Forelimb muscle (tissue), 1 donor: ENCODE results near the gene MTMR3. TPM values are rescaled to one million over a fixed set of nuclear protein-coding genes. Genes with fewer than 3 reads are reported as not detected.

Experiments
- DNase-seq: peaks from one replicate; pipeline ENCODE4 v3.0.0-alpha.2; 2013; ENCODE audit warnings: low read depth
- polyA plus RNA-seq: library from polyadenylated mRNA; unstranded; fragments of 120-200 nt; gene quantifications from one replicate; pipeline ENCODE4 v1.2.1, GENCODE V29; 2013; ENCODE audit not compliant: insufficient read length

Gene MTMR3
- polyA plus RNA-seq, 1 donor = 32.6 TPM

GRCh38 chr22:29916007-29916544 is 33.1 kb downstream of the MTMR3 start:
- DNase-seq = no peak

DNA sequence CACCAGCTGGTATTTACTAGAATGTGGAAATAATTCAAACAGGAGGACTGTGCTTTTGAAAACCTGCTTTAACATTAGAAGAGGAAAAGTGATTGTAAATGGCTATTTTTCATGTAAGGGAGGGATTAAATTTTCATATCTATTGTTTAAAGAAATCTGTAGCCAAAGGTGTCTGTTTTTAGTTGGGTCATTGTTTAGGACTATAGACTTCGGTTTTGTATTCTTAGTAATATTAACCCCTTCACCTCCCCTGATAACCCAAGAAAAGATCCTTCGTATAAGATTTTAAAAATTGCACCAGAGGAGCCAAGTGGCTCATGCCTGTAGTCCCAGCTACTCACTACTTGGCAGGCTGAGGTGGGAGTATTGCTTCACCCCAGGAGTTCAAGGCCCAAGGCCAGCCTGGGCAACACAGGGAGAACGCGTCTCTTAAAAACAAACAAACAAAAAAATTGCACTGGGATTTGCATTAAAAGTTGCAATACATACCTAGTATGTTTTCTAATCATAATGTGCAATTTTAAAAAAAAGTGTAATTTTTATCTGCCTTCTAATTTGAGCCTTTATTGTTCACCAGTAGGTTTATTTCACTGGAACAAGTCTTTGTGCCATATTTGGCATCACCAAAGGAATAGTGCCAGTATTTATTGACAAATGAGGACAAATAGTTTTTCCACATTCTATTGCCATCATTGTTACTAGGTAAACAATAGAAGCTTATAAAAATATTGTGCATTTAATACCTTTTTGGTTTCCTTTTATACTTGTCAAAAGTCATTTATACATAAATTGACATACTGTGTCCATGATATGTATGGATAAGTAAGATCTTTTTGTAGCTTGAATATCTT is 34.3 kb downstream of the MTMR3 start:
- no peak for DNase-seq

DNA sequence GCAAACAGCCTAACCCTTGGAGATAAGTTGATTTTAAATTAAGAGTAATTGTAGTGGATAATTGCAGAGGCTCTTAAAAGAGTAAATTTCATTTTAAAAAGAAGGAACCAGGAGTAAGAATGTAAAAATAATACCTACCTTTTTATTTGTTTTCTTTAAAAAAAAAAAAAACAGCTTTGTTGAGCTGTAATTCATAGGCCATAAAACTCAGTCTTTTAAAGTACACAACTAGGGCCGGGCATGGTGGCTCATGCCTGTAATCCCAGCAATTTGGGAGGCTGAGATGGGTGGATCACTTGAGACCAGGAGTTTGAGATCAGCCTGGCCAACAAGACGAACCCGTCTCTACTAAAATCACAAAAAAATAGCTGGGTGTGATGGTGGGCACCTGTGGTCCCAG is 42.4 kb downstream of the MTMR3 start:
- no peak for DNase-seq

- DNase-seq = no peak
These were observed 43.1 kb downstream of the MTMR3 start for GRCh38 chr22:29926057-29926456.

- no peak for DNase-seq
These were observed 49.2 kb downstream of the MTMR3 start for GRCh38 chr22:29932136-29932535.

- DNase-seq = no peak
These were observed 50.6 kb downstream of the MTMR3 start for GRCh38 chr22:29933619-29934018.

GRCh38 chr22:29934596-29934995 is 51.6 kb downstream of the MTMR3 start:
- DNase-seq = no peak

DNA sequence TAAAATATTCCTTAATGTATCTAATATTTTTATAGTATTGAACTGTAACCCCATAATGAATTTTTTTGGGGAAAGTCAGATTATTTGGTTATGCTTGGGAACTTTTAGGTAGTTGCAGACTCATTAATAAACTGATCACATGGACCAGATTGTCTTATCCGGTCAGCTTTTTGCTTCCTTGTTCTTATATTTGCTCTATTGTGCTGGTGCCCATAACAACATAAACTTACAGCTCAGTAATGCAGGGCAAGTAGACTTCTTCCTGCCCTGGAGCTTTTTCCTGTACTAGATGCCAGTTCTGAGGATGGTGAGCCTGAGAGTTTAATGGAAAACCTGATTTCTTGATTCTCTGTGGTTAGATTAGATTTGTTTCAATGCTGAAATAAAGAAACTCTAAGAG is 53.2 kb downstream of the MTMR3 start:
- no peak for DNase-seq

- DNase-seq = no peak
These were observed 55.1 kb downstream of the MTMR3 start for GRCh38 chr22:29937940-29938693.

DNA sequence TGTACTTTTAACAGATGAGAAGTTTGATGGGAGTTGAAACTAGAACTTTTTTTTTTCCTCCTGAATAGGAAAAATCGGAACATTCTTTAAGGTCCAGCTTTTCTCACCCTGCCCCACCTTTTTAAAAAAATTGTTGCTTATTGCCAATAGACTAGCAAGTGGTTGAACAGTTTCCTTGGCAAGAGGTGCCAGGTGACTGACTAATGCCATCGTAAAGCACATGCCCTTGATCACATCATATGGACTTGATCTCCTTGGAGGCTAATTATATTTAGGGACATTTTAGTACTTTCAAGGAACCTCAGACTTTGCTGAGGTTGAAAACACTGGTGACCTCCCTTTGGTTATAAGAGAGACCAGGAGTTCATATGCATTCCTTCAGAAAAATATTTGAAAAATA is 57.6 kb downstream of the MTMR3 start:
- DNase-seq = no peak

DNA sequence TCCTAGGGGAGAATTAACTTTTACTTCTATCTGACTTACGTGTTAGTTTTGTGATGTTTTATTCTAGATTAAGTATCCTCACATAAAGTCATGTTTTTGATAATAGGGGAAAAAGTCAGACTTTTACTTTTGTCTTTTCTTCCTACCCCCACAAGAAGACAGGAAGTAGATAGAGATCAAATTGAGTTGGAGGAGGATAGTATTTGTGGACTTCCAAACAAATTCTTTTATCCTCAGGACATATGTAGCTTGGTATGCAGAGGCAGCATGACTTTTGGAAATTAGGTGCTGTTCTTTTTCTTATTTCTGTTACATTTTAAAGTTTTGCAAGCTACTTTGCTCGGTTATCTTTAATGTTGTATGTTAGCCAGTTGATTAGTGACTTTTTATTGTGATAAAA is 61.4 kb downstream of the MTMR3 start:
- DNase-seq = no peak

GRCh38 chr22:29945435-29945834 is 62.5 kb downstream of the MTMR3 start:
- no peak for DNase-seq

- DNase-seq = no peak
These were observed 63.2 kb downstream of the MTMR3 start for GRCh38 chr22:29946220-29946619.

DNA sequence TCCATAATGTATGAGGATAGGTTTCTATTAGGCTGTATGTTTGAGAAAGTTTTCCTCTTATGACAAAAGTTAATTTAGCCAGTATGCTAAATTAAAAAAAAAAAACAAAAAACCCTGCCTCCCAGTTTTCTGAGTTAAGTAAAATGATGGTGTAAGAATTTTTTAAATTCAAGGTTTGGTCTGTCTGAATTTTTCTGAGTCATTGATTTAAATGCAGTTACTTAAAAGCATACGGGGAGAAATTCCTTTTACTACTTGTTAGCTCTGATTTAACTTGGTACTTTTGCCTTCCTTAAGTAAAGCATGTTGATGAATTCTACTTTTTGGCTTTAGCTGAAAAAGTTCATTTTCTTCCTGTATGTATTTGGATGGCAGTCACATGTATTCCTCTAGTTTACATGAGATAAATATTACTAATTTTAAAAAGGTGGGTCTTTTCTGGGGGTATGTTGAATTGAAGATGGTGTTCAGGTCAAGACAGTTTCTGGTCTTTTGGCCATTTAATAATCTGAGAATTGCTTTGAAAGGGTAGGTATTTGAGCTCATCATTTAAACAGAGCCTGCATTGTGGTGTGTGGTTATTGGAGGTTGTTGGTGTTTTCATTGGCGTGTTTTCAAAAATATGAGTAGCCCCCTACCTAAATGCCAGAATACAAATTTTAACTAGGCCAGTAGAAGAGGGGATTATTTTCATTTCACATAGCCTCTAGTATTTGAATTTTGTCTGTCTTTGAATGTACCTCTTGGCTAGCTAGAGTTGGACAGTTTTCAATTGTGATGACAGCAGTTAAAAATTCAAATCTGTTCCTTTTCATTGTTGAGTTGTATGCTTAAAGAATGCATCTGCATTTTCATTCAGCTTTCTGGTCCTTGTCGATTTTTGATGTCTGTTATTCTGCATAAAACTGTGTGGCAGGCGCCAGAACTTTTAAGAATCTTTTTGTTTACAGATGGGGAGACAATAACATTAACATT is 64.7 kb downstream of the MTMR3 start:
- DNase-seq = peak; percentile 43

DNA sequence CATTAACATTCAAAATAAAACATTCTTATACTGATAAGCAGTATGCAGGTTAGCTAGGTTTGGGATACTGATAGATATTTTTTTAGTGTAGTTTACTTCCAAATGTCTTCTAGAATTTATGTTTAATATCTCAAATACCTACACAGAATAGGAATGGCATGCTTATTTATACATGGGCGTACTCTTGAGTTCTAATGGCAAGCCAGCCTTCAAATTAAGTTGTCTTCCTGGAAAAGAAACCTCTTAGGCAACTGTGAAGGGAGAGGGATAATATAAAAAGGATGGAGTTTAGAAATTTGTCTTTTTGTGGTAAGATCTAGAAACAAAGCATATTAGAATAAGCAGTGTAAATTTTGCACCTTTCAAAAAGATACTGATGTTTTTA is 65.4 kb downstream of the MTMR3 start:
- no peak for DNase-seq

DNA sequence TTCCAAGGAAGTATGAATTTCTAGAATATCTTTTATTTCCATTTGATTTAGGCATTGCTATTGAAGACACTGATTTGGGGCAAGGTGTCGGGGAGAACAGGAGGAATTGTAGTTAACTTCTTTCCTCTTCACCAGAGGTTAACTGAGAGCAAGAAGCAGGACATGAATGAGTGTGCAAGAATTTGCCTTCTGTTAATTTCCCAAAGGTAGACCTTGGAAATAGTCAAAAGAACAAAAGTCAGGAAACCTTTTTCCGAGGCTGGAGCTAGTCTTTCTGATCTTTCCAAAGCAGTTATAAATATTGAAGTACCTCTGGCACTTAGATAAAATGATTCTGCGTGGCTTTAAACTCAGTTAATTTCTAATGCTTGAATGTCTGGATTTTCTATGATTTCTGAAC is 66.9 kb downstream of the MTMR3 start:
- DNase-seq = no peak

GRCh38 chr22:29951791-29952413 is 68.9 kb downstream of the MTMR3 start:
- DNase-seq = no peak

GRCh38 chr22:29954203-29954855 is 71.4 kb downstream of the MTMR3 start:
- no peak for DNase-seq

- no peak for DNase-seq
These were observed 73.7 kb downstream of the MTMR3 start for GRCh38 chr22:29956680-29957079.

GRCh38 chr22:29958170-29958569 is 75.2 kb downstream of the MTMR3 start:
- DNase-seq = no peak

GRCh38 chr22:29964776-29965175 is 81.8 kb downstream of the MTMR3 start:
- DNase-seq = no peak
